Esophagus squamous epithelium (tissue), 5 donors: ENCODE data around the gene LTB4R. TPM values are rescaled to one million over a fixed set of nuclear protein-coding genes. Genes with fewer than 3 reads are reported as not detected.
A peak's percentile ranks its signal among the peaks of the same experiment; 100 is the strongest.

ENCODE experiments used
- DNase-seq: peaks from one replicate; lab custom pipeline; 2025; lab: John Stamatoyannopoulos, UW
- H3K27ac ChIP-seq, 4 donors: fragments of 200-600 bp; sonication (generic); one replicate each; pipeline ENCODE4 v1.5.1; 2016 to 2019; ENCODE audit warnings: mild to moderate bottlenecking in 1 of 4
- H3K27me3 ChIP-seq, 4 donors: fragments of 200-600 bp; sonication (generic); 1 replicate in 3 of 4; 2 replicates in 1 of 4; pipeline versions ENCODE4 v1.5.1 to v1.6.0; 2017 to 2021; ENCODE audit warnings: antibody characterized with exemption in 1 of 4
- H3K36me3 ChIP-seq, 3 donors: fragments of 200-600 bp; sonication (generic); one replicate each; pipeline ENCODE4 v1.5.1; 2016 to 2019
- H3K4me1 ChIP-seq, 3 donors: fragments of 200-600 bp; sonication (generic); one replicate each; pipeline ENCODE4 v1.5.1; 2017 to 2019
- H3K4me3 ChIP-seq, 4 donors: fragments of 200-600 bp; sonication (generic); 1 replicate in 3 of 4; 2 replicates in 1 of 4; pipeline ENCODE4 v1.5.1; 2016 to 2019; ENCODE audit warnings: mild to moderate bottlenecking in 2 of 4, moderate library complexity in 1 of 4
- H3K9me3 ChIP-seq, 3 donors: fragments of 200-600 bp; sonication (generic); one replicate each; pipeline ENCODE4 v1.5.1; 2016 to 2019
- CTCF ChIP-seq, 6 experiments: fragments of 450-650 bp in 4 of 6; fragments of 200-600 bp in 2 of 6; sonication (generic) in 2 of 6; IDR thresholded peaks; one replicate each; pipeline ENCODE4 v1.5.1; 2016 to 2019; ENCODE audit warnings: antibody characterized with exemption in 6 of 6, mild to moderate bottlenecking in 4 of 6, moderate library complexity in 4 of 6
- POLR2A ChIP-seq, 4 donors: fragments of 450-650 bp; IDR thresholded peaks; one replicate each; pipeline ENCODE4 v1.6.1; 2017; ENCODE audit warnings: antibody characterized with exemption in 4 of 4, mild to moderate bottlenecking in 4 of 4, moderate library complexity in 3 of 4
- WGBS, 2 donors: methylation state at CpG; one replicate each; pipeline ENCODE4 v1.1.5; 2018; 5-methylcytosine and 5-hydroxymethylcytosine counted together
- intact Hi-C: fragments of 100-400 bp; cut with DNase I; formaldehyde crosslinking; loops from one replicate; pipeline ENCODE4 v1.15.0; 2022
- total RNA-seq, 4 donors: library from RNA; depleted of rRNA; stranded (reverse); fragments of >200 nt; gene quantifications; one replicate each; pipeline ENCODE4 v1.1.0, GENCODE V29; 2016
- donor health status: DM: yes; HTN: yes; CAD: no.

LTB4R gene
- total RNA-seq, 4 donors from 2014 or later: 47.9 to 99.9 (median 85.4) TPM

- H3K36me3 ChIP-seq: peaks cover 10 to 64% (median 12%) of the 10 kb centered on the region in 3 donors
- H3K4me1 ChIP-seq: peaks cover 20 to 52% (median 25%) of the 10 kb centered on the region in 3 donors
- 49 to 58% methylated on average over 12 of the region's 12 CpGs for WGBS, 2 donors
- H3K27me3 ChIP-seq: no peaks in the 10 kb centered on the region
- no peaks in the 10 kb centered on the region for H3K9me3 ChIP-seq
- intact Hi-C loops: no loop called here
- peak overlapping the region; percentile 55 to 97 (median 78) for H3K27ac ChIP-seq
- TF ChIP-seq CTCF (IDR thresholded peaks at IDR 0.05): peak; percentile 67 to 87 (median 70)
- TF ChIP-seq POLR2A (IDR thresholded peaks at IDR 0.05): no peak
- no peak for DNase-seq
- H3K4me3 ChIP-seq: peak overlapping the region in 1 of 4 donors; percentile 2
Observed at GRCh38 chr14:24296341-24297157, 14.8 kb upstream of the LTB4R start.

DNA sequence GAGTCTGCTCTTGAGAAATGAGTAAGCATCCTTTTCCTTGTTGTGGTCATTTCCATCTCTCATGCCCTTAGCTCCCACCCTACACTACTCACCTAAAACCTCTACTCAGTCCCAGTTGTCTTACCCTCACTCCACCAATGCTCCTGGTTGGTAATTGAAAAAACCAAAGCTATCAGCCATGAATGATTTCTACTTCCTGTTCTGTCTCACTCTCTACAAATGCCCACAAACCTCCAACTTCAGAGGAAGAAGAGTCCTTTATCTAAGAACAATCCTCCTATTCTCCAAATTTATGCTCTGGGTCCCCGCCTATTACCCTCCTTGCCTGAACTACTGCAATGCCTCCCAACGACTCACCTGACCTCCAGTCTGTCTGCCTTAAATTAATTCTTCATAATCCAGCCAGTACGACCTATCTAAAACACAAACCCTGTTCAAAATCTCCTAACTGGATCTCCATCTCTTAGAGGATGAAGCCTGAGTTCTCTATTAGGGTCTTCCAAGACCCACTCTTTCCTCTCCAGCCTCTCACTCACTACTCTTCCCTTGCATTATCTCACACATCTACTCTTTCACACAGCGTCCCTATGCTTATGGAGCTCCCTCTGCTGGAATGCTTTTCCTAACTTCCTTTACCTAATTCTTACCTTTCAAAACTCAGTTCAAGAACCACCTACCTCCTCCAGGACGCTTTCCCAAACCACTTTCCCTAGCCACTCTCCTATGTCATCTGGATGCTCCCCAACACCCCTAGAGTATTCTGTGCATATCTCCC, 13.9 kb upstream of the LTB4R start:
- peak in 5 of 6 experiments; percentile 25 to 70 (median 43) for TF ChIP-seq CTCF (IDR thresholded peaks at IDR 0.05)
- TF ChIP-seq POLR2A (IDR thresholded peaks at IDR 0.05): no peak
- Histone ChIP-seq H3K4me3 (peak overlapping the region in 2 of 4 donors; percentile 2 to 12), H3K4me1 (peaks cover 20 to 59% (median 25%) of the 10 kb centered on the region in 3 donors), H3K27me3 (no peaks in the 10 kb centered on the region), H3K36me3 (peaks cover 10 to 64% (median 10%) of the 10 kb centered on the region in 3 donors), H3K27ac (peak overlapping the region; percentile 55 to 97 (median 78)), H3K9me3 (no peaks in the 10 kb centered on the region)
- intact Hi-C loops: no loop called here
- DNase-seq: no peak
- WGBS, 2 donors: 25 to 29% methylated on average over 5 of the region's 5 CpGs

DNA sequence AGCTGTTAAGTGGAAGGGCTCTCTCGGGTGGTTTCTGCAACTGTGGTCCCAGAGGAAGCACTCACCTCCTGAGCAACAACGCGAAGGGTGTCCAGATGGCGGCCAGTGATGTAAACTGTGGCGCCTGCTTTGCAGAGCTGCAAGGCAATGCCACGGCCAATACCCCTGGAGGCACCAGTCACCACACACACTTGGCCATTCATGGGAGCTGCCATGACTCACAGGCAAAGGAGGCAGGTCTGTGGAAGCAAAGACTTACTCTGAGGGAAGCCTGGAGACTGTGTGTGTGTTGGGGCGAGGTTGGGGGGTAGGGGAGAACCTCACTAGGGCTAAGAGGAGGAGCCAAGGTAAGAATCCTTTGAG, 12.4 kb upstream of the LTB4R start:
- H3K4me1 ChIP-seq: peaks cover 20 to 59% (median 25%) of the 10 kb centered on the region in 3 donors
- DNase-seq: no peak
- peak overlapping the region; percentile 94 to 97 (median 96) for H3K27ac ChIP-seq
- no peaks in the 10 kb centered on the region for H3K9me3 ChIP-seq
- H3K27me3 ChIP-seq: no peaks in the 10 kb centered on the region
- peaks cover 16 to 64% (median 18%) of the 10 kb centered on the region in 3 donors for H3K36me3 ChIP-seq
- 38 to 39% methylated on average over 2 to 6 of the region's 7 CpGs for WGBS, 2 donors
- H3K4me3 ChIP-seq: peak overlapping the region; percentile 60 to 92 (median 87)
- intact Hi-C loops: loop anchor here (2.0 kb wide), 1 partner anchor 56 kb away; the partner anchor contains the start of gene TINF2
- TF ChIP-seq POLR2A (IDR thresholded peaks at IDR 0.05) (no peak), CTCF (IDR thresholded peaks at IDR 0.05) (no peak)

- no peaks in the 10 kb centered on the region for H3K9me3 ChIP-seq
- H3K27ac ChIP-seq: peak within 1 kb of the TSS; percentile 94 to 97 (median 96)
- peaks cover 20 to 59% (median 25%) of the 10 kb centered on the region in 3 donors for H3K4me1 ChIP-seq
- H3K36me3 ChIP-seq: peaks cover 16 to 64% (median 24%) of the 10 kb centered on the region in 3 donors
- intact Hi-C loops: loop anchor here (2.0 kb wide), 1 partner anchor 57 kb away; the partner anchor contains the start of gene TINF2
- H3K4me3 ChIP-seq: peak within 1 kb of the TSS; percentile 60 to 92 (median 87)
- peak; percentile 71 for DNase-seq
- WGBS, 2 donors: 0% methylated on average over 7 to 10 of the region's 75 CpGs
- TF ChIP-seq POLR2A (IDR thresholded peaks at IDR 0.05): peak in 3 of 4 donors; percentile 73 to 78 (median 78)
- TF ChIP-seq CTCF (IDR thresholded peaks at IDR 0.05): peak in 2 of 6 experiments; percentile 18 to 30
- H3K27me3 ChIP-seq: no peaks in the 10 kb centered on the region
Observed at GRCh38 chr14:24299255-24300191, 11.8 kb upstream of the LTB4R start, which contains the start of the genes DHRS1 and NOP9. Gene DHRS1, minus strand, starts transcription at chr14:24299780. Its CDS starts 674 bp downstream, at chr14:24299106. Gene NOP9, plus strand, starts transcription at chr14:24299850. Its CDS starts 105 bp downstream, at chr14:24299955.
